ENCODE measurements around the gene PAQR6.

Gene PAQR6

GRCh38 chr1:156245451-156246232 lies 2.2 kb downstream of the PAQR6 start:
- DNase-seq (ENCODE audit: low spot score), result no peak
- Histone ChIP-seq H3K4me3 (ENCODE audit: severe bottlenecking) (no peak overlapping the region), H3K27ac (ENCODE audit: poor library complexity, severe bottlenecking) (no peak overlapping the region), H3K36me3 (ENCODE audit: low read depth) (peaks cover 4% of the 10 kb centered on the region), H3K4me1 (ENCODE audit: insufficient read depth, poor library complexity, severe bottlenecking) (peaks cover 10% of the 10 kb centered on the region), H3K9me3 (ENCODE audit: severe bottlenecking) (no peaks in the 10 kb centered on the region), H3K27me3 (ENCODE audit: insufficient read depth, poor library complexity, severe bottlenecking) (peaks cover 6% of the 10 kb centered on the region)
- no peak for TF ChIP-seq CTCF (IDR thresholded peaks at IDR 0.05; ENCODE audit: poor library complexity, severe bottlenecking)
- ATAC-seq (ENCODE audit: low read depth), result peak; percentile 4; the same call in 2 of the 3 replicates

GRCh38 chr1:156244712-156245111 lies 3.1 kb downstream of the PAQR6 start:
- TF ChIP-seq CTCF (IDR thresholded peaks at IDR 0.05; ENCODE audit: poor library complexity, severe bottlenecking), result no peak
- H3K9me3 ChIP-seq (ENCODE audit: severe bottlenecking), result no peaks in the 10 kb centered on the region
- no peak overlapping the region for H3K4me3 ChIP-seq (ENCODE audit: severe bottlenecking)
- H3K27ac ChIP-seq (ENCODE audit: poor library complexity, severe bottlenecking), result no peak overlapping the region
- no peaks in the 10 kb centered on the region for H3K36me3 ChIP-seq (ENCODE audit: low read depth)
- peaks cover 6% of the 10 kb centered on the region for H3K27me3 ChIP-seq (ENCODE audit: insufficient read depth, poor library complexity, severe bottlenecking)
- DNase-seq (ENCODE audit: low spot score), result no peak
- H3K4me1 ChIP-seq (ENCODE audit: insufficient read depth, poor library complexity, severe bottlenecking), result peaks cover 10% of the 10 kb centered on the region
- ATAC-seq (ENCODE audit: low read depth), result no peak

- no peak for TF ChIP-seq CTCF (IDR thresholded peaks at IDR 0.05; ENCODE audit: poor library complexity, severe bottlenecking)
- Histone ChIP-seq H3K4me1 (ENCODE audit: insufficient read depth, poor library complexity, severe bottlenecking) (peaks cover 10% of the 10 kb centered on the region), H3K27ac (ENCODE audit: poor library complexity, severe bottlenecking) (no peak overlapping the region), H3K9me3 (ENCODE audit: severe bottlenecking) (no peaks in the 10 kb centered on the region), H3K27me3 (ENCODE audit: insufficient read depth, poor library complexity, severe bottlenecking) (peaks cover 6% of the 10 kb centered on the region), H3K36me3 (ENCODE audit: low read depth) (no peaks in the 10 kb centered on the region), H3K4me3 (ENCODE audit: severe bottlenecking) (no peak overlapping the region)
- ATAC-seq (ENCODE audit: low read depth) (no peak), DNase-seq (ENCODE audit: low spot score) (no peak)
These were observed 3.7 kb downstream of the PAQR6 start for GRCh38 chr1:156244126-156244525.

GRCh38 chr1:156242738-156243137 lies 5.1 kb downstream of the PAQR6 start:
- no peak for TF ChIP-seq CTCF (IDR thresholded peaks at IDR 0.05; ENCODE audit: poor library complexity, severe bottlenecking)
- no peak for DNase-seq (ENCODE audit: low spot score)
- Histone ChIP-seq H3K4me3 (ENCODE audit: severe bottlenecking) (no peak overlapping the region), H3K27ac (ENCODE audit: poor library complexity, severe bottlenecking) (no peak overlapping the region), H3K36me3 (ENCODE audit: low read depth) (no peaks in the 10 kb centered on the region), H3K27me3 (ENCODE audit: insufficient read depth, poor library complexity, severe bottlenecking) (peaks cover 6% of the 10 kb centered on the region), H3K9me3 (ENCODE audit: severe bottlenecking) (no peaks in the 10 kb centered on the region), H3K4me1 (ENCODE audit: insufficient read depth, poor library complexity, severe bottlenecking) (peaks cover 10% of the 10 kb centered on the region)
- ATAC-seq (ENCODE audit: low read depth), result no peak

- TF ChIP-seq CTCF (IDR thresholded peaks at IDR 0.05; ENCODE audit: poor library complexity, severe bottlenecking), result no peak
These were observed 5.9 kb downstream of the PAQR6 start, which contains the start of gene BGLAP for GRCh38 chr1:156241926-156242325. BGLAP (plus strand) TSS chr1:156242184; CDS start chr1:156242232, 48 bp downstream.

More at GRCh38 chr1:156241926-156242325, 5.9 kb downstream of the PAQR6 start, which contains the start of gene BGLAP:
- Histone ChIP-seq H3K27me3 (ENCODE audit: insufficient read depth, poor library complexity, severe bottlenecking) (peaks cover 6% of the 10 kb centered on the region), H3K36me3 (ENCODE audit: low read depth) (peaks cover 2% of the 10 kb centered on the region; the same call in 1 of the 2 replicates), H3K4me1 (ENCODE audit: insufficient read depth, poor library complexity, severe bottlenecking) (peaks cover 10% of the 10 kb centered on the region), H3K27ac (ENCODE audit: poor library complexity, severe bottlenecking) (peak within 1 kb of the TSS; percentile 41), H3K4me3 (ENCODE audit: severe bottlenecking) (no peak within 1 kb of the TSS), H3K9me3 (ENCODE audit: severe bottlenecking) (no peaks in the 10 kb centered on the region)
- DNase-seq (ENCODE audit: low spot score), result no peak
- ATAC-seq (ENCODE audit: low read depth), result no peak
